ENCODE measurements around the gene CRABP2.
A peak's percentile ranks its signal among the peaks of the same experiment; 100 is the strongest.

CRABP2 gene

DNA sequence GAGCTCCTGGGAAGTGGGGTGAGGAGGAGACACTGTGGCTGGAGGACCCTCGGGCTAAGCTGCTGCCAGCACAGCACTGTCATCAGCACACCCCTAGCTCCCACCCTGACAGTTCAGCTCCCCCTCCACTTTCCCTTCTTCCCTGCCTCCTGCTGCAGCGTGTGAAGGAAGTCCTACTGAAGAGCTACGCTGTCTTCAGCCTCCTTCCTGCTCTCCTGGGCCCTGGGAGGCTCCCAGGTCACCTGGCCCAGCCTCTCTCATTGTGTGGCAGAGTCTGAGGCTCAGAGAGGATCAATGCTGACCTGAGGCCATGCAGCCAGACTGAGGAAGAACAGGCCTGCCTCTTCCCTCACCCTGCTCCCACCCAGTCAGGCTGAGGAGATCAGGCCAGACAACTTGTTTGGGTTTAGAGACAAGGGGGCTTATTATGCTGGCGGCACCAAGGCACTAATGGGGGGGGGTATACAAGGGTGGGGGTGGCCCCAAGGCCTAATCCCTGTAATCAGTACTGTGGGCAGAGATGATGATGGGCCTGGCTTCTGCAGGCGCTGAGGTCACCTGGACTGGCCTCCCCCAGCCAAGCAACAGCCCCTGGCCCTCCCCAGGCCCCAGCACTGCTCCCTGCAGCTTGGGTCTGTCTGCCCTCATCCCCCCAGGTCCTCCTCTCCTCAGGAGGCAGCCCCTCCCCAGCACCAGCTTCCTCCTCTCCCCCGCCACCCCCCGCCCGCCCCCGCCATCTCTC lies 37.2 kb downstream of the CRABP2 start:
- DNase-seq, result peak; percentile 79

DNA sequence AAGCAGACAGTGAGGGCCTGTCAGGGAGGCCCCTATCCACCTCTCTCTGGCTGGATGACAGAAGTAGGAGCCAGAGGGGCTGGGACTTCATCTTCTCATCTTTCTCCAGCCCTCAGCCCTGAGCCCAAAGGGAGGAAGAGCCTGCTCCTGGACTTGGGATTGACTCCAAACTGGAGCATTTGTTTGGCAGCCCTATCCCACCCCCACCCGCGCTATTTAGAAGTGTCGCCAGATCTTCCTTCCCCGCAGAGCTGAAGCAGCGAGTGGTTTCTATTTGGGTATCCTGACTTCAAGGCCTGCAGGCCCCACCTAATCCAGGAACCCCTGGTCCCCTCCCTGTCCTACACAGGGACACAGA lies 37.8 kb downstream of the CRABP2 start:
- no peak for DNase-seq

DNA sequence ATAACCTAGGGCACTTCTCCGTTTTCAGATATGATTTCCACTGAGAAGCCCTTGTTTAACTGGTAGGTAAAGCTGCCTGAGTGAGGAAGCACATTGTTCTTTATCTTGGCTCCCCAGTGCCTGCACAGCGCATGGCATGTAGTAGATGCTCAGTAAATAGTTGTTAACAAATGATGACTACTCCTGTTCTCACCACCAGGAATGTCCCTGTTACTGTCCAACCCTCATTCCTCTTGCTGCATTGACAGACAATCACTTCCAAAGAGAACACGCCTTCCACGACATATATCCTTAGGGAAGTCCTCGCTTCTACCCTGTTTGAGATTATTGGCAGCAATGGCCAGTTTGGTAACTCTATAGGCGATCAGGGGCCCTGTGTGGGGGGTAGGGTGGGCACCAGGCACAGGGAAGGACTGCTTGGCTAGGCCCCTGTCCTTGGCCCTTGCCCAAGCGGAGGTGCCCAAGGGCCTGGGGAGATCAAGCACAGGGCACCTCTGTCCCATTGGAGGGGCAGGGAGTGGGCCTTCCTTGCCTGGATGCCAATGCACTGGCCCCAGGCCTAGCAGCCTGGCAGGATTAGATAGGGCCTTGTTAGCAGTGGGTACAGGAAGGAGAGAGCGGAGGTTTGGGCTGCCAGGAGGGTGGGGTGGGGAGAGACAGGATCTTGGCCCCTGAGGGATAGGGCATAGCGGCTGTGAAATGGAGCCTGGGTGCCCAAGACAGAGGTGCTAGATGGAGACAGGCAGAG lies 38.3 kb downstream of the CRABP2 start:
- DNase-seq, result no peak

DNA sequence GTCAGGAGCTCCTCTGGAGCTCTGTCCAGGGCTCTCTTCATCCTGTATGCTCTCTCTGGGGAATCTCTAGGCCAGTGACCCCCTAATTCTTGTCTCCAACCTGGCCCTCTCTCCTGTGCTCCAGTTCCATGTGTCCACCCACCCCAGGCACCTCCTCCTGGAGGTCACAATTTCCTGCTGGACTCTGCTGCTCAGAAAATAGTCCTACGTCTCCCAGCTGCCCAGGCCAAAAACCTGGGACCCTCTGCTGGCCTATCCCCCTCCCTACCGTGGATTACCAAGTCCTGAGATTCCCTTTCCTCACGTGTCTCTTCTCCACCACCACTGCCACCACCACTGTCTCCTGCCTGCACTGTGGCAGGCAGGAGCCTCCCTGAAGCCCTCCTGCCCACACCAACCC lies 39.8 kb downstream of the CRABP2 start:
- no peak for DNase-seq

DNA sequence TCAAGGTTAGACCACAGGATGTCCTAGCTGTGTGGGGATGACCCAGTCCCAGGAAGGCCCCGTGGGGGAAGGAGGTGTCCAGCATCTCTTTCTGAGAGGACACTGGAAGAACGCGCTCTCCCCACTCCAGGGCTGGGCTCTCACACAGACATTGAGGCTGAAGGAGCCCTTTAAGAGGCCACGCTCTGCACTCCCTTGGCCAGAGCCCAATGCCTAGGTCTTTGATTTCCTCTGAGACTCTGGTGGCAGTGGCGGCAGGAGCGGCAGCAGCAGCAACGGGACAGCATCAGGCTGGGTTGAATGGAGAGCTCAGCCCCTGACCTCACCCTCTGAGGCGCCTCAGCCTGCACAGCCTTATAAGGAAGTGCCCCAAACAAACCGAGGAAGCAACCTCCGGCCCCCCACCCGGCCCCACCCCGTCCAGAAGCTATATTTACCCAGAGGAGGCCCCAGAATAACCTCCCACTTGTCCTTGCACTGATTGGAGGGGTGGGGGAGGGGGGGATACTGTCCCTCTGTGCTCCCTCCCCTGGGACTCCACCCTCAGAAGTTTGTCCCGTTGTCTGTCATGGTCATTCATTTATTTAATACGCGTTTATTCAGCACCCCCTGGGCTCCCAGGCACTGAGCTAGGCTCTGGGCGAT lies 40.5 kb downstream of the CRABP2 start:
- peak; percentile 46 for DNase-seq

DNA sequence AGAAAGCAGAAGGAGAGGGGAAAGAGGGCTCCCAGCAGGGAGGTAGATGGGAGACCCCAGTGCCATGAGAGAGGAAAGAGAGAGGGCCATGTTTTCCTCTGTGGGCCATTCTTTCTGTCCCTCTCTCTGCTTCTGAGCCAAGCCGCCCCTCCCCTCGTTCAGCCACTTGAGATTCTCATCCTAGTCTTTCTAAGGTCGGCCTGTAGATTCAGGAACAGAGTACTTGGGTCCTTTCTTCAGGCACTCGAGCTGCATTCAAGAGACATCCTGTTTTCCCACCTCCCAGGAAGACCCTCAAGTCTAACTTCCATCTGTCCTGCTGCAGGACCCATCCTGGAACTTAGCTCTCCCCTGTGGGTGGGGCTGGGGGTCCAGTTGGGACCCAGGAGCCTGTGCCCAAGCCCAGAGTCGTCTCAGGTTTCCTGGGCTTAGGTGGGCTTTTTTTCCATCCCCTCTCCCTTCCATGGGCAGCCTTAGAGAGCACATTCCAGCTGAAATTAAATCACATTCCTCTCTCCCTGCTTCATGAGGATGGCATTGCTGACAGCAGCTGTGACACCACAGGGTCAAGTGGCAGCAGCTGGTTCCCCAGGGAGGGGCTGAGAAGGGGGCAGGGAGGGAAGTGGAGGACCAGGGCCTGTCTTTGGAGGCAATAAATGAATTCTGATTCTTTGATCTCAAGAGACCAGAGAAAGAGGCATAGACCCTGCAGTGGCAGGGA lies 41.2 kb downstream of the CRABP2 start:
- peak; percentile 63 for DNase-seq

DNA sequence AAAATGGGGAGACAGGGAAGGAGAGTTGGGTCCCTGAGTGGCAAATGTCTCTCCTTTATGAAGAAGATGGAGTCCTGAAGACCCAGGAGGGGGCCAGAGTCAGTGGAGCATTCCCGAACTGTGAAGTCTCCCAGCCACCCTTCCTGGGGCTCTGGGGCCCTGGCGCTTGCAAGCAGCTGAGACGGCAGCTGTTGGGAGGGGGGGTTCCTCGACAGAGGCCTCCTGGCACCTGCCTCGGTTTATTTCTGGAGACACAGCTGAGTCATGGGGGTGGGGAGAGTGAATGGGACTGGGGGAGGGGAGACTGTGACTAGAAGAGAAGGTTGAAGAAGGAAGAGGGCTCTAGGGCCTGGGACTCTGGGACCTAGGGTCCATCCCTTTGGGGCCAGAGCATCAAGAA lies 42.2 kb downstream of the CRABP2 start:
- peak; percentile 93 for DNase-seq

DNA sequence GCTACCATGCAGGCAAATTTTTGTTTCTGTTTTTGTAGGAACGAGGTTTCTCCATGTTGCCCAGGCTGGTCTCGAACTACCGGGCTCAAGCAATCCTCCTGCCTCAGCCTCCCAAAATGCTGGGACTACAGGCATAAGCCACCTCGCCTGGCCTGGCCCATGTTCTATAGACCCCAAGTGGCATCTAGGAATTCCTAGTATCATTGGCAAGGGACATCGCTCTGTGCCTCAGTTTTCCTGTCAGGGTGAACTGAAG lies 42.7 kb downstream of the CRABP2 start:
- DNase-seq, result no peak

DNA sequence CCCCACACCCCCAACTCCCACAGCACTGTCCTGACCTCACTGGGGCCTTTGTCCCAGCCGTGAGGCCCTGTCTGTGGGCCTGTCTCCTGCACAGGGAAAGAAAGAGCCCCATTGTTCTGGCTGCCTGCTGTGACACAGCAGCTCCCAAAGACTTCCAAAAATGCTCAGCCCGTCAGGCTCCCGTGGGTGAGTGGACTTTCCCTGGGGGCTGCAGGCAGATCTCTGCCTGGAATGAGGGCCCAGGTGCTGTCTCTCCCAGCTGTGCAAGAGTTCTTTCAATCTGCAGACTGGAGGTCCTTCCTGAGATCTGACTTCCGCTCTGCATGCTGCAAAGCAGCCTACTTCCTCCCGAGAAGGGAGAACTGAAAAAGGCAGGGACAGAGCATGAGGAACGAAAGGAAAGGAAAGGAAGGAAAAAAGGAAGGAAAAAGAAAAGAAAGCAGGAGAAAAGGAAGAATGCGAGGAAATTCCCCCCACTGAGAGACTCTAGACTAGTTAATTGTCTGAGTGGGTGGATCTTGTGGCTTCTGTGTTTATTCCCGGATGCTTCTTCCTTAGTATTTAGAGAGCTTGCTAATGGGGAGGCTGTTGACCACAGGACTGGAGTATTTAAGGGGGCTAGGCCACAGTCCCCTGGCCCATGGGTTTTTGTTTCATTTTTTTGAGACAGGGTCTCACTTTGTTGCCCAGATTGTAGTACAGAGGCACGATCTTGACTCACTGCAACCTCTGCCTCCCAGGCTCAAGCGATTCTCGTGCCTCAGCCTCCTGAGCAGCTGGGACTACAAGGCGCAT lies 43.2 kb downstream of the CRABP2 start:
- no peak for DNase-seq

DNA sequence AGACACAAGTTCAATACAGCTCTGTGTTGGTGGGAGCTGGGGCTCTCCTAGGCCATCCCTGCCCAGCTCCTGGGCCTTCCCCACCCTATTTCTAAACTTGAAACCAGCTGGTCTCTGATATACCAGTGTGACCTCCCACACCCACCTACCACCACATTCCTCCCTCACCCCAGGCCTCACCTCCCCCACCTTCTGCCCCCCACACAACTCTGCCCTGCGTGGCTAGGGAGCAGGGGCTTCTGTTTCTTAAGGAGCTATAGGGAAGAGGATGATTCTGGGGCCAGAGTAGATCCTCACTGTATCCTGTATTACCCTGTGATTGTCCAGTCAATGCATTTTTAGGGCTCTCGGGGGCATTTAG lies 44.7 kb downstream of the CRABP2 start:
- DNase-seq, result no peak

DNA sequence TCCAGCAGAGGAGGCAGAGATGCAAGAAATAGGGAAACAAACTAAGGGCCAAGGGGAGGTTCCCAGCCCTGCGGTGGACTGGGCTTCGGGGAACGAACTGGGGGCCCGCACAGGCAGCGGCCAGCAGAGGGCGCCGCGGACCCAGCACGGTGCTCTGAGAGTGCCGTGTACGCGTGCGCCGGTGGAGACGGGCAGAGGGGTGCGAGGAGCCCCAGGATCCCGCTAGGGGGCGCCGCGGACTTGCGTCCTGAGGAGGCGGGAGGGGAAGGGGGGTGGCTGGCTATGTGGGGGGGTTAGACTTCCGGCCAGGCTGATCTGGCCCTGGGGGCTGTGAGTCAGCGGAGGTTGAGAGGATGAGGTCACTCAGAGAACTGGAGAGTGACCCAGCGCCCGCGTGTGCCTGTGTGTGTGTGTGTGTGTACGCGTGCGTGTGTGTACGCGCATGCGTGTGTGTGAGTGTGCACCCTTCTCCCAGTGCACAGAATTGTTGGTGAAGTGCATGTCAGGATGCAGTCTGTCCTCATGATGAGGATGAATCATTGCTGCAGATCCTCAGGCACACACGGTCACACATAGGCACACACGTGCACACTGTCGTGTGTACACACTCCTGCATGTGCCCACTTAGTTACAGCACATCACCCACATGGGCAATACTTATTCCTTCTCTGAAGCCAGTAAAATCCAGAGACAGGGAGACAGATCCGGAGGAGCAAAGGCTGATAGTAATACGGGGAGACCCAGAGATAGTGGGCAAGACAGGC lies 45.2 kb downstream of the CRABP2 start:
- peak; percentile 99 for DNase-seq

DNA sequence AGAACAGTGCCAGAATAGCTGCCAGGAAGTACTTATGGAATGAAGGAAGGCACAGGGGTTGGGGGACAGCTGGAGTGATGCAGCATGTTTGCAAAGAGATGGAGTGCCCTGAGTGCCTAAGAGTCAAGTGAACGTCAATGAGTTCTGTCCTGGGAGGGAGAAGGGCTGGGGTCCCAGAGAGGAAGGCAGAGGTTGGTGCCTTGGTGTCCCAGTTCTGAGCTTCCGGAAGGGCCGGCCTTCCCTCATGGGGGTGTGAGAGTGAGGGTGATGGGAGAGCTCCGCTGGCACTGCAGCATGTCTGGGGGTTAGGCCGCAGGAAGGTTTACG lies 45.8 kb downstream of the CRABP2 start:
- DNase-seq, result no peak

DNA sequence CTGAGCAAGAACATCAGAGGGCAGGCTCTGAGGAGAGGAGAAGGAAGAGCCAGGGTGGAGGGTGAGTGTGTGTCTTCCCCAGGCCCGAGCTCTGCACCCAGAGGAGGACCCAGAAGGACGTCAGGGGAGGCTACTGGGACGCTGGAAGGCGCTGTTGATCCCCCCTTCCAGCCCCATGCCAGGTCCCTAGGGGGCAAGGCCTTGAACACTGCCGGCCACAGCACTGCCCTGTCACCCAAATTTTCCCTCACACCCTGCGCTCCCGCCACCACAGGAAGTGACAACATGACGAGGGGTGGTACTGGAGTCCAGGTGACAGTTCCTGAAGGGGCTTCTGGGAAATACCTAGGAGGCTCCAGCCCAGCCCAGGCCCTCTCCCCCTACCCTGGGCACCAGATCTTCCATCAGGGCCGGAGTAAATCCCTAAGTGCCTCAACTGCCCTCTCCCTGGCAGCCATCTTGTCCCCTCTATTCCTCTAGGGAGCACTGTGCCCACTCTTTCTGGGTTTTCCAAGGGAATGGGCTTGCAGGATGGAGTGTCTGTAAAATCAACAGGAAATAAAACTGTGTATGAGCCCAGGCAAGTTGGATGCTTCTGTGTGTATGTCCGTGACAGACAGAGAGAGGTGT lies 46.3 kb downstream of the CRABP2 start:
- DNase-seq, result no peak

DNA sequence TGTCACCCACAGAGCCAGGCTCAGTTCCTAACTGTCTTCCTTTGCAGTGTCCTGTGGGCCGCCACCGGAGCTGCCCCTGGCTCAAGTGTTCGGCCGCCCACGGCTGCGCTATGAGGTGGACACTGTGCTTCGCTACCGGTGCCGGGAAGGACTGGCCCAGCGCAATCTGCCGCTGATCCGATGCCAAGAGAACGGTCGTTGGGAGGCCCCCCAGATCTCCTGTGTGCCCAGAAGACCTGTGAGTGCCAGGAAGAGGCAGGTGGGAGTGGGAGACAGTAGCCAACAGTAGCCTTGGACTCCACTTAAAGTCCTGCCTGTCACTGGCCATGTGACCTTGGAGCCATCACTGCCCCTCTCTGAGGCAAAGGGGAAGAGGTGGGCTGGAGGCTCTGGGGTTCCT lies 46.9 kb downstream of the CRABP2 start:
- no peak for DNase-seq

DNA sequence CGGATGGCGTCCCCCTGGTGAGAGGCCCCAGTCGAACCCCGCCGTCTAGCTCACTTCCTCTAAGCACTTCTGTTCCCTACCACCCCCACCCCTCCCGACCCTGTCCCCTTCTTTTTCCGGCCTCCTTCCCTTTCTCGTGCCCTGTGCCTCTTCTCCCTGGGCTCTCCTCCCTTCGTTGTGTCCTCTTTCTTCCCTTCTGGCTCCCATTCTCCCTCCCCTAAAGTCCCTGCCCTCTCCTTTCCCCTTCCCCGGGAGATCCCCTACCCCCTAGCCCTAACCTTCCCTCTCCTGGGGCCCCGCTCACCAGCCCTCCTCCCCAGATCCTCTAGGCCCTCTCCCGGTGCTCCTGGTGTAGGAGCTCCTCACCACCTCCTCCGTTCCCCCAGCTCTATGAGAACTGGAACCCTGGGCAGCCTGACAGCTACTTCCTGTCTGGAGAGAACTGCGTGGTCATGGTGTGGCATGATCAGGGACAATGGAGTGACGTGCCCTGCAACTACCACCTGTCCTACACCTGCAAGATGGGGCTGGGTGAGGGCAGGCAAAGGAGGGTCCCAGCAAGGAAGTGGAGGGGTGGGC lies 47.6 kb downstream of the CRABP2 start:
- no peak for DNase-seq

DNA sequence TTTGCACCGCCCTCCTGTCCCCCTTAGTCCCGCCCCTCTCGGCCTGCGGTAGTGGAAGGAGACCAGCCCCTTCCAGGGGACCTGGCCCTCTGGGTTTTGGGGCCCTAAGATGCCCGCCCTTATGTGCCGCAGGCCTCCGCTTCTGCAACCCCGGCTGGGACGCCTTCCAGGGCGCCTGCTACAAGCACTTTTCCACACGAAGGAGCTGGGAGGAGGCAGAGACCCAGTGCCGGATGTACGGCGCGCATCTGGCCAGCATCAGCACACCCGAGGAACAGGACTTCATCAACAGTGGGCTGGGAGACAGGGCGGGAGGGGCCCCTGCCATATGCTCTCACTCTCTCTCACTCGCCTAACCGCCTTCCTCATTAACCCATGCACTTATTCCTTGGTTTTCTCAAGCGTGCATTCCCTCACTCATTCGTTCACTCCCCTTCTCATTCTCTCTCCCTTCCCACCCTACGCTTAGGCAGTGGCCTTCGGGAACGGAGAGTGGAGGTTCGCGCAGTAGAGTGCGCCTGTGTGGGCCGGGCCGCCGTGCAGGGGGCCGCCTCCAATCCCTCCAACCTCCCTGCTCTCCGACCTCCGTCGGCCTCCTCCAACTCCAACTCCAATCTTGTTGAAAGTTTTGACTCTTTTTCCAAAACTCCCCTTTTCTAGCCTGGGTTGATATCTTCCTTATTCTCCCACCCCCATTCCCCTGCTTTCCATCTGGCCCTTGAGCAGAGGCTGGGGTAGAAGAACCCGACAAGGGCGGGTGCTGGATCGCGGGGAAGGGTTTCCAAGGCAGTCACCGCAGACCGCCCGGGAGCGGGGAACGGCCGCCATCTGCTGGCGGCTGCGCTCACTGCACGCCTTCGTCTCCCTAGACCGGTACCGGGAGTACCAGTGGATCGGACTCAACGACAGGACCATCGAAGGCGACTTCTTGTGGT lies 48.3 kb downstream of the CRABP2 start:
- peak; percentile 91 for DNase-seq

DNA sequence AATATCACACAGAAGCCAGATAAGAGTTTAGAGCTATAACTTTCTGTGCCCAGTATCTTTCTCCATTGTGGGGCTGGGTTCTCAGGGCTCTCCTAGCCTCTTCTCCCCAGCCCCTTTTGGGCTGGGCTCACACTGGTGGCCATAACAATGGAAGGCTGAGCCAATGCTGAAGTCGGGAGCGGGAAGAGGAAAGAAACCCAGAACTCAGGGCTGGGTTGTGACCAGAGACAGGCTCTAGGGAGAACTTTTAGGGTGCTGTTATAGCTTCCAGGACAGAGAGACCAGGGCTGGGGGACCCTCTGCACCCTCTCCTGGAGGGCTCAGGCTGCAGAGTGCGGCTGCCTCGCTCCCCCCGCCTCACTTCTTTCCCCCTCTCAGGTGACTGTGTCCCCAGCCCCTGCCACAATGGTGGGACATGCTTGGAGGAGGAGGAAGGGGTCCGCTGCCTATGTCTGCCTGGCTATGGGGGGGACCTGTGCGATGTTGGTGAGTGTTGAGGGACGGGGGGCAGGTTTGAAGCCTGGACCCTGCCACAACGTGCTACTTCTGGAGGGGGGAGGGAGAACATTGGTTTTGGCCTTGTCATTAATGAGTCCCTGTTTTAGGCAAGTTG lies 49.4 kb downstream of the CRABP2 start:
- DNase-seq, result no peak

DNA sequence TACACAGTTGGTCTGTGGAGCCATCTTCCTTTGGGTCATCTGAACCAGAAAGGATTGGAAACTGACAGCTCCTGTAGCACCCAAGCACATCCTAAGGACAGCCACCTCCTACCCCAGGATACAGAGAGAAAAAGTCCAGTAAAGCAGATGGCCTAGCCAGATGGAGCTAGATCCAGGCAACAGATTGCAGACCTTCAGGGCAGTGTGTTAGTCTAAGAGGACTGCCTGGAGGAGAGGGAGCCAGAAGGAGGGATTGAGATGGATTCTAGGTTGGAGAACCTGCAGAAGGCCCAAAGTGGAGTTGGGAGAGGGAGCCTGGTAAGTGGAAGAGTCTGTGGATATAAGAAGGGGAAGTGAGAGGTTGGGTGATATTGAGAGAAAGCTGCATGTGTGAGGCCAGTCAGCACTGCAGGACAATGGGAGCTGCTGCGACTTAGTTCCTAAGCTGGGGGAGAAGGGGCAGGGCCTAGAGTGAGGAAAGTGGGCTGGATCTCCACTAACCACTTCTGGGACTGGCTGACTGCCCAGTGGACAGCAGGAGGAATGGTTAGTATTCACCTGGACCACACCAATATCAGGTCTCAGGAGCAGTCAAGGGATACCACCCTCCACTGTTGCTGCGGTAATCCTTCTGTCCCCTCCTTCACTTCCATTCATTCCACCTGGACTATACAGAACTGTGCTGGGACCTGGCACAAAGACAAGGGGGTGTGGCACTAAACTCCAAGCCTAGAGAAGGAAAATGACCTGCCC lies 50.1 kb downstream of the CRABP2 start:
- peak; percentile 84 for DNase-seq

DNA sequence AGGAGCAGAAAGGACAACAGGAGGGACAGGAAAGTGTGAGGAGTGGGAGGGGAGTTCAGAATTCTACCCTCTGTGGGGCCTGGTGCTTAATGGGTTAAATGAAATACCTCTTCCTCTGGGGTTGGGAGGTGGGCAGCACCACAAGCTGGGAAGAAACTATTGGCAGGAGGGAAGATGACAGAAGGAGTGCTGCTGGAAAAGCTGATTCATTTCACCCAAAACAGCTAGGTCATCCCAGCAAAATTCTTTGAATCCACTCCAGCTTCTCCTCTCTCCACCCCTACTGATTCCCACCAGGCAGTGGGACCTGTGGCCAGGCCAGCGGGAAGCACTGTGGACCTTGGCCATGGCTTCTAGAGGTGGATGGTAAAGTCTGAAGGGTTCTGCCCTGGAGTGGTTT lies 50.7 kb downstream of the CRABP2 start:
- no peak for DNase-seq
